AG04450 (cell line): Measurements from ENCODE around the gene CBLN3. TPM values are rescaled to one million over a fixed set of nuclear protein-coding genes. Genes with fewer than 3 reads are reported as not detected.
"Not testable (repeated sequence)": the region's sequence is repeated elsewhere in the genome, so short reads cannot be mapped to it uniquely, and the experiment has no call there.

Experiments used
- CTCF ChIA-PET: fragments of 300-600, 350-600 bp; formaldehyde crosslinking; extraction: SDS; loops from one replicate; lab custom pipeline; 2022; ENCODE audit warnings: antibody characterized with exemption, inconsistent platforms; lab: Charles Lee
- POLR2A ChIA-PET: fragments of 350-600 bp; formaldehyde crosslinking; extraction: SDS; loops from one replicate; lab custom pipeline; 2021; ENCODE audit warnings: antibody characterized with exemption, inconsistent platforms; lab: Yijun Ruan, JAX
- DNase-seq: peaks from one replicate; pipeline ENCODE4 v3.0.0-alpha.2; 2011; ENCODE audit warnings: low read depth, low spot score
- H3K27ac ChIP-seq: one replicate; pipeline ENCODE4 v1.5.1; 2012; ENCODE audit warnings: low read depth, low read length, control low read depth
- H3K27me3 ChIP-seq: one replicate; pipeline ENCODE4 v1.6.0; 2012; ENCODE audit warnings: low read length; ENCODE audit not compliant: control insufficient read depth, insufficient read depth
- H3K4me3 ChIP-seq: 2 replicates; pipeline ENCODE4 v1.5.1; 2011; ENCODE audit warnings: mild to moderate bottlenecking, low read depth, low read length, control low read depth
- H3K9me3 ChIP-seq: 2 replicates; pipeline ENCODE4 v1.5.1; 2012; ENCODE audit warnings: low read length; ENCODE audit not compliant: control insufficient read depth, insufficient read depth
- CTCF ChIP-seq: IDR thresholded peaks from 2 replicates; pipeline ENCODE4 v1.5.1; 2011; ENCODE audit warnings: low read depth, low read length, control low read depth, inconsistent platforms
- polyA minus RNA-seq: library from RNA; depleted of rRNA, polyadenylated mRNA; stranded (reverse); fragments of >200 nt; gene quantifications from 2 replicates; pipeline ENCODE4 v1.2.3, GENCODE V29; 2011; rRNA and poly(A)+ RNA removed
- polyA plus RNA-seq: library from polyadenylated mRNA; depleted of rRNA; stranded (reverse); fragments of >200 nt; gene quantifications from 2 replicates; pipeline ENCODE4 v1.2.3, GENCODE V29; 2011; rRNA removed

CBLN3 gene
- polyA plus RNA-seq (1.8 and 2.3 TPM in 2 replicates), polyA minus RNA-seq (1.1 and 1.7 TPM in 2 replicates)

GRCh38 chr14:24429395-24430142, at the start of gene CBLN3, which contains the start of gene KHNYN:
TSS of gene CBLN3 (minus strand) at chr14:24429668. CDS start at chr14:24429054, 614 bp downstream.
TSS of gene KHNYN (plus strand) at chr14:24429954. CDS start at chr14:24430731, 777 bp downstream.
- H3K4me3 ChIP-seq: peak within 1 kb of the TSS; percentile 82
- peak; percentile 58 for DNase-seq
- peak within 1 kb of the TSS; percentile 87 for H3K27ac ChIP-seq
- TF ChIP-seq CTCF: no peak
- H3K9me3 ChIP-seq: peaks cover 3% of the 10 kb centered on the region; the same call in 1 of the 2 replicates
- ChIA-PET CTCF (interaction anchor here (2.8 to 13.3 kb wide), 3 partner anchors 12 to 98 kb away, joined by 41 to 712 read pairs (median 160); partner anchors contain the start of genes ADCY4 and RIPK3), POLR2A (interaction anchor here (0.6 to 3.1 kb wide), 15 partner anchors 13 to 170 kb away, joined by 3 to 42 read pairs (median 3); partner anchors contain the start of genes DHRS1, NOP9, NYNRIN and SDR39U1)
- H3K27me3 ChIP-seq: no peaks in the 10 kb centered on the region

- Histone ChIP-seq H3K27me3 (no peaks in the 10 kb centered on the region), H3K9me3 (no peaks in the 10 kb centered on the region; the same call in 1 of the 2 replicates), H3K4me3 (no peak overlapping the region), H3K27ac (no peak overlapping the region)
- no peak for TF ChIP-seq CTCF
- POLR2A ChIA-PET: no interaction called here
- CTCF ChIA-PET: no interaction called here
- no peak for DNase-seq
Observed at GRCh38 chr14:24475261-24475660, 45.8 kb upstream of the CBLN3 start.

GRCh38 chr14:24473211-24473610, 43.7 kb upstream of the CBLN3 start:
- no peak for TF ChIP-seq CTCF
- Histone ChIP-seq H3K27ac (no peak overlapping the region), H3K27me3 (no peaks in the 10 kb centered on the region), H3K9me3 (no peaks in the 10 kb centered on the region; the same call in 1 of the 2 replicates), H3K4me3 (no peak overlapping the region)
- no peak for DNase-seq
- POLR2A ChIA-PET: no interaction called here
- CTCF ChIA-PET: no interaction called here

GRCh38 chr14:24470450-24470849, 41.0 kb upstream of the CBLN3 start:
- H3K27me3 ChIP-seq, H3K9me3 ChIP-seq, POLR2A ChIA-PET, CTCF ChIA-PET, H3K4me3 ChIP-seq, DNase-seq, H3K27ac ChIP-seq: not testable (repeated sequence)

- ChIA-PET POLR2A (no interaction called here), CTCF (interaction anchor here (0.5 kb wide), 1 partner anchor 91 kb away, joined by 4 read pairs; no protein-coding TSS in a partner anchor)
- no peak for DNase-seq
- H3K4me3 ChIP-seq: no peak overlapping the region
- no peaks in the 10 kb centered on the region for H3K9me3 ChIP-seq
- H3K27me3 ChIP-seq: no peaks in the 10 kb centered on the region
- H3K27ac ChIP-seq: no peak overlapping the region
- TF ChIP-seq CTCF: no peak
Observed at GRCh38 chr14:24465805-24466204, 36.3 kb upstream of the CBLN3 start.
